ENCODE measurements around the gene SERPINB6. TPM values are rescaled to one million over a fixed set of nuclear protein-coding genes. Genes with fewer than 3 reads are reported as not detected.

The SERPINB6 gene
- total and polyA plus RNA-seq, 9 of the 15 experiments (the other 6 are each of a cell fraction or from before 2014, with no cell fraction given), result 86.6 to 211 (median 143) TPM

GRCh38 chr6:2938004-2938631 lies 33.2 kb downstream of the SERPINB6 start (continued):
- TF ChIP-seq, protein P1, sequence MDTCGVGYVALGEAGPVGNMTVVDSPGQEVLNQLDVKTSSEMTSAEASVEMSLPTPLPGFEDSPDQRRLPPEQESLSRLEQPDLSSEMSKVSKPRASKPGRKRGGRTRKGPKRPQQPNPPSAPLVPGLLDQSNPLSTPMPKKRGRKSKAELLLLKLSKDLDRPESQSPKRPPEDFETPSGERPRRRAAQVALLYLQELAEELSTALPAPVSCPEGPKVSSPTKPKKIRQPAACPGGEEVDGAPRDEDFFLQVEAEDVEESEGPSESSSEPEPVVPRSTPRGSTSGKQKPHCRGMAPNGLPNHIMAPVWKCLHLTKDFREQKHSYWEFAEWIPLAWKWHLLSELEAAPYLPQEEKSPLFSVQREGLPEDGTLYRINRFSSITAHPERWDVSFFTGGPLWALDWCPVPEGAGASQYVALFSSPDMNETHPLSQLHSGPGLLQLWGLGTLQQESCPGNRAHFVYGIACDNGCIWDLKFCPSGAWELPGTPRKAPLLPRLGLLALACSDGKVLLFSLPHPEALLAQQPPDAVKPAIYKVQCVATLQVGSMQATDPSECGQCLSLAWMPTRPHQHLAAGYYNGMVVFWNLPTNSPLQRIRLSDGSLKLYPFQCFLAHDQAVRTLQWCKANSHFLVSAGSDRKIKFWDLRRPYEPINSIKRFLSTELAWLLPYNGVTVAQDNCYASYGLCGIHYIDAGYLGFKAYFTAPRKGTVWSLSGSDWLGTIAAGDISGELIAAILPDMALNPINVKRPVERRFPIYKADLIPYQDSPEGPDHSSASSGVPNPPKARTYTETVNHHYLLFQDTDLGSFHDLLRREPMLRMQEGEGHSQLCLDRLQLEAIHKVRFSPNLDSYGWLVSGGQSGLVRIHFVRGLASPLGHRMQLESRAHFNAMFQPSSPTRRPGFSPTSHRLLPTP (IDR thresholded peaks at IDR 0.05; ENCODE audit: borderline replicate concordance, extremely low read depth, insufficient read length), result no peak
- TF ChIP-seq NR2F6 (CRISPR knock-in tag; IDR thresholded peaks at IDR 0.05) (no peak), DPF2 (IDR thresholded peaks at IDR 0.05) (no peak), ZNF592 (IDR thresholded peaks at IDR 0.05) (0 out of 2 replicates have a peak, but pooled peaks have one; percentile 17), NONO (IDR thresholded peaks at IDR 0.05; ENCODE audit: low read depth in 2 of 2, low read length in 1 of 2) (no peak), NCOA1 (IDR thresholded peaks at IDR 0.05; ENCODE audit: low read depth) (no peak), ZNF740 (CRISPR knock-in tag; IDR thresholded peaks at IDR 0.05) (peak; percentile 77; the same call in 1 of the 2 replicates), ZNF740 (tag; IDR thresholded peaks at IDR 0.05) (no peak), FOXK1 (CRISPR knock-in tag; IDR thresholded peaks at IDR 0.05; ENCODE audit: borderline replicate concordance) (no peak), ZEB2 (IDR thresholded peaks at IDR 0.05) (no peak), ARHGAP35 (IDR thresholded peaks at IDR 0.05; ENCODE audit: partially characterized antibody) (no peak), TARDBP (IDR thresholded peaks at IDR 0.05) (no peak), NCOR1 (IDR thresholded peaks at IDR 0.05) (no peak)
- TF ChIP-seq, protein P2, sequence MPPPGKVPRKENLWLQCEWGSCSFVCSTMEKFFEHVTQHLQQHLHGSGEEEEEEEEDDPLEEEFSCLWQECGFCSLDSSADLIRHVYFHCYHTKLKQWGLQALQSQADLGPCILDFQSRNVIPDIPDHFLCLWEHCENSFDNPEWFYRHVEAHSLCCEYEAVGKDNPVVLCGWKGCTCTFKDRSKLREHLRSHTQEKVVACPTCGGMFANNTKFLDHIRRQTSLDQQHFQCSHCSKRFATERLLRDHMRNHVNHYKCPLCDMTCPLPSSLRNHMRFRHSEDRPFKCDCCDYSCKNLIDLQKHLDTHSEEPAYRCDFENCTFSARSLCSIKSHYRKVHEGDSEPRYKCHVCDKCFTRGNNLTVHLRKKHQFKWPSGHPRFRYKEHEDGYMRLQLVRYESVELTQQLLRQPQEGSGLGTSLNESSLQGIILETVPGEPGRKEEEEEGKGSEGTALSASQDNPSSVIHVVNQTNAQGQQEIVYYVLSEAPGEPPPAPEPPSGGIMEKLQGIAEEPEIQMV (tag; conservative IDR thresholded peaks at IDR 0.05; ENCODE audit: low read depth), result peak; percentile 79
- TF ChIP-seq, protein P3, sequence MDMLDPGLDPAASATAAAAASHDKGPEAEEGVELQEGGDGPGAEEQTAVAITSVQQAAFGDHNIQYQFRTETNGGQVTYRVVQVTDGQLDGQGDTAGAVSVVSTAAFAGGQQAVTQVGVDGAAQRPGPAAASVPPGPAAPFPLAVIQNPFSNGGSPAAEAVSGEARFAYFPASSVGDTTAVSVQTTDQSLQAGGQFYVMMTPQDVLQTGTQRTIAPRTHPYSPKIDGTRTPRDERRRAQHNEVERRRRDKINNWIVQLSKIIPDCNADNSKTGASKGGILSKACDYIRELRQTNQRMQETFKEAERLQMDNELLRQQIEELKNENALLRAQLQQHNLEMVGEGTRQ (CRISPR knock-in tag; IDR thresholded peaks at IDR 0.05), result 0 out of 2 replicates have a peak, but pooled peaks have one; percentile 3
- TF ChIP-seq, protein P4, sequence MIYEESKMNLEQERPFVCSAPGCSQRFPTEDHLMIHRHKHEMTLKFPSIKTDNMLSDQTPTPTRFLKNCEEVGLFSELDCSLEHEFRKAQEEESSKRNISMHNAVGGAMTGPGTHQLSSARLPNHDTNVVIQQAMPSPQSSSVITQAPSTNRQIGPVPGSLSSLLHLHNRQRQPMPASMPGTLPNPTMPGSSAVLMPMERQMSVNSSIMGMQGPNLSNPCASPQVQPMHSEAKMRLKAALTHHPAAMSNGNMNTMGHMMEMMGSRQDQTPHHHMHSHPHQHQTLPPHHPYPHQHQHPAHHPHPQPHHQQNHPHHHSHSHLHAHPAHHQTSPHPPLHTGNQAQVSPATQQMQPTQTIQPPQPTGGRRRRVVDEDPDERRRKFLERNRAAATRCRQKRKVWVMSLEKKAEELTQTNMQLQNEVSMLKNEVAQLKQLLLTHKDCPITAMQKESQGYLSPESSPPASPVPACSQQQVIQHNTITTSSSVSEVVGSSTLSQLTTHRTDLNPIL (CRISPR knock-in tag; IDR thresholded peaks at IDR 0.05), result no peak

All from K562 (cell line).